Heart left ventricle (tissue), 16 donors: ENCODE measurements around the gene TNS1. TPM values are rescaled to one million over a fixed set of nuclear protein-coding genes. Genes with fewer than 3 reads are reported as not detected.

Source experiments
- ATAC-seq, 4 donors: fragments of 200-7000 bp; cut with Tn5 transposase; one replicate each; pipeline ENCODE4 v1.9.1; 2020 to 2022; ENCODE audit warnings: moderate library complexity in 4 of 4, mild to moderate bottlenecking in 3 of 4, moderate number of reproducible peaks in 1 of 4
- DNase-seq, 5 donors: peaks; one replicate each; pipeline ENCODE4 v3.0.0-alpha.2; 2020
- H3K27ac ChIP-seq, 12 donors: fragments of 200-600 bp; sonication (generic) in 4 of 12; one replicate each; pipeline versions ENCODE4 v1.5.0 to v1.8.0; 2016 to 2022; ENCODE audit warnings: mild to moderate bottlenecking in 2 of 12
- H3K27me3 ChIP-seq, 9 donors: fragments of 200-600 bp; sonication (generic) in 2 of 9; one replicate each; pipeline versions ENCODE4 v1.5.1 to v1.8.0; 2016 to 2022; ENCODE audit warnings: mild to moderate bottlenecking in 3 of 9
- H3K36me3 ChIP-seq, 9 donors: fragments of 200-600 bp; sonication (generic) in 2 of 9; one replicate each; pipeline versions ENCODE4 v1.5.0 to v1.8.0; 2018 to 2022; ENCODE audit warnings: mild to moderate bottlenecking in 2 of 9
- H3K4me1 ChIP-seq, 12 donors: fragments of 200-600 bp; sonication (generic) in 4 of 12; one replicate each; pipeline versions ENCODE4 v1.5.0 to v1.8.0; 2016 to 2022; ENCODE audit warnings: mild to moderate bottlenecking in 3 of 12
- H3K4me3 ChIP-seq, 12 donors: fragments of 200-600 bp; sonication (generic) in 4 of 12; one replicate each; pipeline versions ENCODE4 v1.5.0 to v1.8.0; 2017 to 2022; ENCODE audit warnings: mild to moderate bottlenecking in 9 of 12, moderate library complexity in 4 of 12
- H3K9me3 ChIP-seq, 12 donors: fragments of 200-600 bp; sonication (generic) in 4 of 12; one replicate each; pipeline versions ENCODE4 v1.5.0 to v1.8.0; 2016 to 2022; ENCODE audit warnings: mild to moderate bottlenecking in 1 of 12
- CTCF ChIP-seq, 12 donors: fragments of 200-600 bp; sonication (generic) in 4 of 12; IDR thresholded peaks; one replicate each; pipeline versions ENCODE4 v1.5.0 to v1.8.0; 2018 to 2022; ENCODE audit warnings: antibody characterized with exemption in 12 of 12, mild to moderate bottlenecking in 5 of 12
- POLR2A ChIP-seq, 2 donors: fragments of 450-650 bp; IDR thresholded peaks; one replicate each; pipeline ENCODE4 v1.6.1; 2017; ENCODE audit warnings: antibody characterized with exemption in 2 of 2, mild to moderate bottlenecking in 2 of 2, moderate library complexity in 2 of 2
- WGBS, 4 donors: extraction: QIAGEN DNeasy Blood & Tissue Kit in 2 of 4; methylation state at CpG; one replicate each; pipeline versions ENCODE4 v1.1.5 to v1.1.7; 2013 to 2018; 5-methylcytosine and 5-hydroxymethylcytosine counted together
- intact Hi-C, 10 donors: fragments of 100-400 bp; cut with DNase I; formaldehyde crosslinking; loops; one replicate each; pipeline versions ENCODE4 v1.11.1 to v1.14.2; 2022
- polyA plus RNA-seq, 2 donors: library from polyadenylated mRNA; stranded (reverse); fragments of 200-250 nt; gene quantifications; one replicate each; pipeline ENCODE4 v1.2.3, GENCODE V29; 2013
- total RNA-seq, 9 donors: library from RNA; depleted of rRNA in 2 of 9; stranded (reverse); fragments of >200 nt in 2 of 9; fragmentation: NEBNext Ultra II Directional in 3 of 9; extraction: Animal tissue kit (Norgen Biotek cat#: 25700) in 3 of 9; gene quantifications; one replicate each; pipeline versions ENCODE4 v1.1.0 to v1.2.4, GENCODE V29; 2016 to 2023
- donor health status: ischemic (EF 13 %, LVEDD 7.1; RV severe dilation, severe dysfunction).
- donor health status: healthy with polysubstance abuse.
- donor health status: DM: no; HTN: yes; CAD: no.
- donor health status: DM: no; HTN: no; CAD: no.
- donor health status: ischemic (EF 25% LVEDD 6.9; RV normal size, moderate dysfunction).
- donor health status: ischemic (EF 25% LVEDD 5.7; RV mildly dilated, moderate dysfunction).
- donor health status: healthy.
- donor health status: DM: yes; HTN: yes; CAD: no.
- donor health status: ischemic (EF 35%, LVEDD 5.7; RV mildly dilated, moderate dysfunction).
- donor health status: nonischemic (EF 11% LVEDD 7.7; RV severe dilation, severe dysfunction).
- donor health status: DM: yes; HTN: yes; CAD: no.
- donor health status: PGD.
- donor health status: ischemic (EF 29% LVEDD 5.4; RV normal size, mild dysfunction).
- donor health status: nonischemic (EF 23%, LVEDD 6.1; RV moderate dilation, normal function).

Gene TNS1
- total and polyA plus RNA-seq, 11 donors: 243 to 899 (median 669) TPM

DNA sequence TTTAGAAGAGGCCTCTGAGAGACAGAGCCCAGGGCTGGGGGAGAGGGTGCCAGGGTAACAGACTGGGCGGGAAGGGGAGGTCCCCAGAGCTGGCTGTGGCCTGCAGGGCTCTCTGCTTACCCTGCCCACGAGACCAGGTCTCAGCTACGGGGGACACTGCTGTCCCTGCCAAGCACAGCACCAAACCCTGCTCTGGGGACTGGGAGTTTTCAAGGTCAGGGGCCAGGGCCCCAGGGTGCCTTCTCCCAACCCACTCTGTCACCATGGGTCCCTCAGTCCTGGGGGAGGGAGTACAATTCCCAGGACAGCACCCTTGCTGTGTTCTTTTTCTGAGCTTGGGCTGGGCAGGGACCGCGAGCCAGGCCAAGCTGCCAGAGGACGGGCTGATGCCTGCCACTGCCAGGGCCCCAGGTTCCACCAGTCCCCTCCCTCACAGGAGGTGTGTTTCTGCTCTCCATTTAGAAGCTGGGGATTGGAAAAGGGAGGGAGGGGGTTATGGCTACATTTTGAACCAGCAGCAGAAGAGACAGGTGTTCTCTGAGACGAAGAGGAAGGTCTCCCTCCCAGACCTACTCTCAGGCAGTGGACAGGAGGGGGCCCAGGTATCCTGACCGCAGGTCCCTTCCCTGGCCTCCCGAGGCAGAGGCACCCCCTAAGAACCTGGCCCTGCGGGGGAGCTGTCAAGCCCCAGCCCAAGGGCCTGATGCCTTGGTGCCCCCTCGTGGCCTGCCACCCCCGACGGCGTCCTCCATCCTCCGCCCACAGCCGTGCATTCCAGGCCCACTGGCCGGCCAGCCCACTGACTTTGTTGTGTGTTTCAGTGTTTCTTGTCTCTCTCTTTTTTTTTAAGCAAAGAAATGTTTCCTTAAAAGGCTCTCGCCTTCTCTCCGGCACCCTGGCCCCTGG, 80.4 kb downstream of the TNS1 start:
- Histone ChIP-seq H3K4me1 (peaks cover 57 to 100% (median 99%) of the 10 kb centered on the region in 12 donors), H3K36me3 (peaks cover 0 to 38% (median 21%) of the 10 kb centered on the region in 9 donors), H3K27me3 (no peaks in the 10 kb centered on the region), H3K27ac (peak overlapping the region; percentile 74 to 99 (median 94)), H3K9me3 (no peaks in the 10 kb centered on the region), H3K4me3 (peak overlapping the region in 5 of 12 donors; percentile 2 to 23 (median 4))
- no peak for TF ChIP-seq POLR2A (IDR thresholded peaks at IDR 0.05)
- TF ChIP-seq CTCF (IDR thresholded peaks at IDR 0.05): peak in 10 of 12 donors; percentile 6 to 63 (median 40)
- intact Hi-C loops: no loop called here
- 23 to 34% (median 30%) methylated on average over 15 to 19 of the region's 19 CpGs for WGBS, 4 donors
- DNase-seq (peak; percentile 65 to 82 (median 73)), ATAC-seq (peak; percentile 52 to 66 (median 65))

DNA sequence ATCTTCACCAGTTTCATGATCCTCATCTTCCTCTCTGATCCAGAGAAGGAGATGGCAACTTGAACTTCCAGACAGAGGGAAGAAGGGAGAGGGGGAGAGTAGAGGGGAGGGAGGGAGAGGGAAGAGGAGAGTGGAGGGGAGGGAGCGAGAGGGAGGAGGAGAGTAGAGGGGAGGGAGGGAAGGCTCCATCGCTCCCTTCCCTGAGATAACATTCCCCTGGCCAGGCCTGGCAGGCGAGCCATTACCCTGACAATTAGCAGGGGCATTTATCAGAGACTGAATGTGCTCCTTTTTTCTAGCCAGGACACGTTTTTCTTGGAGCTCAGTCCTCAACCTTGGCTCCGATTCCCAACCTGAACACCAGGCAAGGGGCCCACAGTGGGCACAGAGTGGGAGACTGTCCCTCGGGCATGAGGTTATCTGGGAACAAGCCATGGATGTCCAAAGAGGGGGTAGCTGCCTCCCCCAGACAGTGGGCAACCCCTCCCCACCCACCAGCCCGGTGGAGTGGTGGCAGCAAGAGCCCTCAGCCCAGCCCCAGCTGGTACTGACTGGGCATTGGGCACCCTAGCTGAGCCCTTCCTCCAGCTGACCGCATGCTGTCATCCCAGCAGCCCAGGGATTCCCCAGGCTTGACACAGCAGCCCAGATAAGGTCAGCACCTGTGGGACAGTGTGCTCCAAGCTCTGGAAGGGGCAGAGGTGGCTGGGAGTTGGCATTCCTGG, 81.8 kb downstream of the TNS1 start:
- H3K9me3 ChIP-seq: no peaks in the 10 kb centered on the region
- 26 to 40% (median 36%) methylated on average over 7 to 8 of the region's 8 CpGs for WGBS, 4 donors
- H3K36me3 ChIP-seq: peaks cover 0 to 39% (median 25%) of the 10 kb centered on the region in 9 donors
- TF ChIP-seq POLR2A (IDR thresholded peaks at IDR 0.05): no peak
- no peak for TF ChIP-seq CTCF (IDR thresholded peaks at IDR 0.05)
- H3K4me1 ChIP-seq: peaks cover 62 to 100% (median 99%) of the 10 kb centered on the region in 12 donors
- DNase-seq: peak; percentile 71 to 86 (median 76)
- intact Hi-C loops: loop anchor here in 2 of 10 donors (1.0 to 2.0 kb wide), 2 partner anchors 8 to 16 kb away; no protein-coding TSS in a partner anchor
- H3K4me3 ChIP-seq: peak overlapping the region in 2 of 12 donors; percentile 2 to 17
- ATAC-seq: peak; percentile 56 to 76 (median 68)
- H3K27ac ChIP-seq: peak overlapping the region; percentile 74 to 99 (median 94)
- no peaks in the 10 kb centered on the region for H3K27me3 ChIP-seq

DNA sequence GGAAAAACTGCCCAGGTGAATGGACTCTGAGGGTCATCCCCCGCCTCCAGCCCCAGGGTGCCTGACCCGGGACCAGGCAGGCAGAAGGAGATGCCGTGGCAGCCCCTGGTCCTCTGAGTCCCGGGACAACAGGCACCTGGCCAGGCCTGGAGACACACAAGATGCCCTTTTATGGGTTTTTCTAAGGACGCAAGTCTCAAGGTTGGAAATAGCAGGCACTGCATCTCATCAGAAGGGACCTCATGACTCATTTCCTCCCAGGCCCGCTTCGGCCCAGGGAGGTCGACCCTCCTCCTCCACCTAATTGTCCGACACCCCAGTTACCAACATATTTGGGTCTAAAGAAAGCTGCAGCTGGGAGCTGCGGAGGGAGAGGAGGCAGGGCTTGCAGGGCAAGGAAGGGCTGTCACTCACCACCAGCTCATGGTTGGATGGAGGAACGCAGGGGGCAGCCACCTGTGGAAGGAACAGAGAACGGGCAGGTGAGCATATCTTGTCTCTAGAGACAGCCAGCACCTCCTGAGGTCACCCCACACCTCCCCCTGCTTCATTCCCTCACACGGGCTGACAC, 82.9 kb downstream of the TNS1 start:
- no peaks in the 10 kb centered on the region for H3K9me3 ChIP-seq
- ATAC-seq (peak in 3 of 4 donors; percentile 1 to 22 (median 3)), DNase-seq (peak; percentile 44 to 86 (median 61))
- H3K36me3 ChIP-seq: peaks cover 0 to 46% (median 28%) of the 10 kb centered on the region in 9 donors
- 14 to 25% (median 24%) methylated on average over 13 of the region's 13 CpGs for WGBS, 4 donors
- intact Hi-C loops: loop anchor here in 1 of 10 donors (2.0 kb wide), 1 partner anchor 15 kb away; no protein-coding TSS in a partner anchor
- peaks cover 60 to 100% (median 99%) of the 10 kb centered on the region in 12 donors for H3K4me1 ChIP-seq
- no peak for TF ChIP-seq CTCF (IDR thresholded peaks at IDR 0.05)
- peak overlapping the region in 2 of 12 donors; percentile 1 to 8 for H3K4me3 ChIP-seq
- H3K27ac ChIP-seq: peak overlapping the region; percentile 74 to 99 (median 94)
- no peaks in the 10 kb centered on the region for H3K27me3 ChIP-seq
